HepG2 (cell line): Measurements from ENCODE around the gene RNPS1. TPM values are rescaled to one million over a fixed set of nuclear protein-coding genes. Genes with fewer than 3 reads are reported as not detected.
A peak's percentile ranks its signal among the peaks of the same experiment; 100 is the strongest.

Experiments
- FOXJ3 ChIP-seq: sonication (generic); formaldehyde crosslinking; IDR thresholded peaks from 2 replicates; pipeline ENCODE4 v1.4.0; 2020; ENCODE audit warnings: missing genetic modification reagents, mild to moderate bottlenecking, borderline replicate concordance
- FOXP1 ChIP-seq, 2 experiments: fragments of 450-650 bp in 1 of 2; IDR thresholded peaks; 2 replicates each; pipeline ENCODE4 v1.6.1; 2017 to 2018; ENCODE audit warnings: antibody characterized with exemption in 1 of 2
- GABPA ChIP-seq, 2 experiments: IDR thresholded peaks; 2 replicates each; pipeline ENCODE4 v1.6.1; 2011 to 2016; ENCODE audit warnings: low read depth in 2 of 2, low read length in 1 of 2, missing biosample characterization in 1 of 2, missing genetic modification characterization in 1 of 2
- HOXD1 ChIP-seq: sonication (generic); formaldehyde crosslinking; IDR thresholded peaks from 2 replicates; pipeline ENCODE4 v1.5.0; 2020; ENCODE audit warnings: missing genetic modification reagents
- IKZF4 ChIP-seq: sonication (generic); formaldehyde crosslinking; IDR thresholded peaks from 2 replicates; pipeline ENCODE4 v1.5.1; 2020; ENCODE audit warnings: borderline replicate concordance, mild to moderate bottlenecking, low read depth, missing genetic modification reagents; ENCODE audit errors: not compliant biosample characterization
- IKZF5 ChIP-seq: IDR thresholded peaks from 2 replicates; pipeline ENCODE4 v1.6.1; 2018; ENCODE audit warnings: missing genetic modification reagents, mild to moderate bottlenecking, missing compliant biosample characterization
- MEF2D ChIP-seq: sonication (generic); formaldehyde crosslinking; IDR thresholded peaks from 2 replicates; pipeline ENCODE4 v1.5.1; 2020; ENCODE audit warnings: mild to moderate bottlenecking, missing genetic modification reagents
- NFKB2 ChIP-seq: sonication (generic); formaldehyde crosslinking; IDR thresholded peaks from 2 replicates; pipeline ENCODE4 v1.4.0; 2020; ENCODE audit warnings: missing genetic modification reagents, borderline replicate concordance
- NFYC ChIP-seq: IDR thresholded peaks from 2 replicates; pipeline ENCODE4 v1.6.1; 2016; ENCODE audit warnings: missing genetic modification reagents, missing compliant biosample characterization
- PAF1 ChIP-seq: IDR thresholded peaks from 2 replicates; pipeline ENCODE4 v1.6.1; 2016; ENCODE audit warnings: missing genetic modification reagents, missing compliant biosample characterization
- RARA ChIP-seq: IDR thresholded peaks from 2 replicates; pipeline ENCODE4 v1.6.1; 2016; ENCODE audit warnings: missing genetic modification reagents, missing compliant biosample characterization
- SALL2 ChIP-seq: sonication (generic); formaldehyde crosslinking; IDR thresholded peaks from 2 replicates; pipeline ENCODE4 v1.8.1; 2023; ENCODE audit warnings: mild to moderate bottlenecking, missing genetic modification reagents, inconsistent platforms
- SRSF9 ChIP-seq: fragments of 200-400 bp; formaldehyde crosslinking; IDR thresholded peaks from 2 replicates; pipeline ENCODE4 v1.6.1; 2018; ENCODE audit warnings: borderline replicate concordance, mild to moderate bottlenecking, low read depth, low read length; ENCODE audit not compliant: insufficient read depth, poor library complexity, severe bottlenecking
- TCF7 ChIP-seq: sonication (generic); IDR thresholded peaks from 2 replicates; pipeline ENCODE4 v1.6.1; 2016; ENCODE audit warnings: antibody characterized with exemption, low read depth
- ZNF557 ChIP-seq: sonication (generic); formaldehyde crosslinking; IDR thresholded peaks from 2 replicates; pipeline ENCODE4 v1.4.0; 2020; ENCODE audit warnings: missing genetic modification reagents
- ZNF747 ChIP-seq: sonication (generic); formaldehyde crosslinking; IDR thresholded peaks from 2 replicates; pipeline ENCODE4 v1.8.1; 2023; ENCODE audit warnings: missing genetic modification reagents, mild to moderate bottlenecking, borderline replicate concordance
- polyA plus RNA-seq, 8 experiments: library from polyadenylated mRNA; depleted of rRNA in 3 of 8; stranded (reverse) in 7 of 8; unstranded in 1 of 8; fragments of >200 nt; fragmentation: Illumina TruSeq in 4 of 8; extraction: Trizol in 4 of 8; gene quantifications; 2 replicates each; pipeline versions ENCODE4 v1.2.1 to v1.2.3, GENCODE V29; 2011 to 2016; ENCODE audit warnings: low read depth in 4 of 8, missing spikeins in 1 of 8, mixed read lengths in 1 of 8; ENCODE audit not compliant: insufficient read depth in 1 of 8
- total RNA-seq, 5 experiments: library from RNA; depleted of rRNA; stranded (reverse); fragments of >200 nt; fragmentation: Illumina TruSeq; extraction: Trizol; gene quantifications; 2 replicates each; pipeline ENCODE4 v1.2.3, GENCODE V29; 2016; ENCODE audit warnings: low read depth in 1 of 5
- TF ChIP-seq, protein P1 (sequence below): sonication (generic); formaldehyde crosslinking; IDR thresholded peaks from one replicate; pipeline ENCODE4 v1.5.1; 2020; ENCODE audit warnings: mild to moderate bottlenecking, missing genetic modification reagents; ENCODE audit errors: not compliant biosample characterization
- TF ChIP-seq, protein P2 (sequence below): IDR thresholded peaks from 2 replicates; pipeline ENCODE4 v1.6.1; 2016; ENCODE audit warnings: control low read depth

RNPS1 gene
- total and polyA plus RNA-seq, 2 of the 13 experiments (the other 11 are each of a cell fraction or from before 2014, with no cell fraction given): 126 to 133 TPM

GRCh38 chr16:2223221-2223941 lies 44.5 kb downstream of the RNPS1 start, which contains the start of gene E4F1 (continued):
- TF ChIP-seq, protein P1, sequence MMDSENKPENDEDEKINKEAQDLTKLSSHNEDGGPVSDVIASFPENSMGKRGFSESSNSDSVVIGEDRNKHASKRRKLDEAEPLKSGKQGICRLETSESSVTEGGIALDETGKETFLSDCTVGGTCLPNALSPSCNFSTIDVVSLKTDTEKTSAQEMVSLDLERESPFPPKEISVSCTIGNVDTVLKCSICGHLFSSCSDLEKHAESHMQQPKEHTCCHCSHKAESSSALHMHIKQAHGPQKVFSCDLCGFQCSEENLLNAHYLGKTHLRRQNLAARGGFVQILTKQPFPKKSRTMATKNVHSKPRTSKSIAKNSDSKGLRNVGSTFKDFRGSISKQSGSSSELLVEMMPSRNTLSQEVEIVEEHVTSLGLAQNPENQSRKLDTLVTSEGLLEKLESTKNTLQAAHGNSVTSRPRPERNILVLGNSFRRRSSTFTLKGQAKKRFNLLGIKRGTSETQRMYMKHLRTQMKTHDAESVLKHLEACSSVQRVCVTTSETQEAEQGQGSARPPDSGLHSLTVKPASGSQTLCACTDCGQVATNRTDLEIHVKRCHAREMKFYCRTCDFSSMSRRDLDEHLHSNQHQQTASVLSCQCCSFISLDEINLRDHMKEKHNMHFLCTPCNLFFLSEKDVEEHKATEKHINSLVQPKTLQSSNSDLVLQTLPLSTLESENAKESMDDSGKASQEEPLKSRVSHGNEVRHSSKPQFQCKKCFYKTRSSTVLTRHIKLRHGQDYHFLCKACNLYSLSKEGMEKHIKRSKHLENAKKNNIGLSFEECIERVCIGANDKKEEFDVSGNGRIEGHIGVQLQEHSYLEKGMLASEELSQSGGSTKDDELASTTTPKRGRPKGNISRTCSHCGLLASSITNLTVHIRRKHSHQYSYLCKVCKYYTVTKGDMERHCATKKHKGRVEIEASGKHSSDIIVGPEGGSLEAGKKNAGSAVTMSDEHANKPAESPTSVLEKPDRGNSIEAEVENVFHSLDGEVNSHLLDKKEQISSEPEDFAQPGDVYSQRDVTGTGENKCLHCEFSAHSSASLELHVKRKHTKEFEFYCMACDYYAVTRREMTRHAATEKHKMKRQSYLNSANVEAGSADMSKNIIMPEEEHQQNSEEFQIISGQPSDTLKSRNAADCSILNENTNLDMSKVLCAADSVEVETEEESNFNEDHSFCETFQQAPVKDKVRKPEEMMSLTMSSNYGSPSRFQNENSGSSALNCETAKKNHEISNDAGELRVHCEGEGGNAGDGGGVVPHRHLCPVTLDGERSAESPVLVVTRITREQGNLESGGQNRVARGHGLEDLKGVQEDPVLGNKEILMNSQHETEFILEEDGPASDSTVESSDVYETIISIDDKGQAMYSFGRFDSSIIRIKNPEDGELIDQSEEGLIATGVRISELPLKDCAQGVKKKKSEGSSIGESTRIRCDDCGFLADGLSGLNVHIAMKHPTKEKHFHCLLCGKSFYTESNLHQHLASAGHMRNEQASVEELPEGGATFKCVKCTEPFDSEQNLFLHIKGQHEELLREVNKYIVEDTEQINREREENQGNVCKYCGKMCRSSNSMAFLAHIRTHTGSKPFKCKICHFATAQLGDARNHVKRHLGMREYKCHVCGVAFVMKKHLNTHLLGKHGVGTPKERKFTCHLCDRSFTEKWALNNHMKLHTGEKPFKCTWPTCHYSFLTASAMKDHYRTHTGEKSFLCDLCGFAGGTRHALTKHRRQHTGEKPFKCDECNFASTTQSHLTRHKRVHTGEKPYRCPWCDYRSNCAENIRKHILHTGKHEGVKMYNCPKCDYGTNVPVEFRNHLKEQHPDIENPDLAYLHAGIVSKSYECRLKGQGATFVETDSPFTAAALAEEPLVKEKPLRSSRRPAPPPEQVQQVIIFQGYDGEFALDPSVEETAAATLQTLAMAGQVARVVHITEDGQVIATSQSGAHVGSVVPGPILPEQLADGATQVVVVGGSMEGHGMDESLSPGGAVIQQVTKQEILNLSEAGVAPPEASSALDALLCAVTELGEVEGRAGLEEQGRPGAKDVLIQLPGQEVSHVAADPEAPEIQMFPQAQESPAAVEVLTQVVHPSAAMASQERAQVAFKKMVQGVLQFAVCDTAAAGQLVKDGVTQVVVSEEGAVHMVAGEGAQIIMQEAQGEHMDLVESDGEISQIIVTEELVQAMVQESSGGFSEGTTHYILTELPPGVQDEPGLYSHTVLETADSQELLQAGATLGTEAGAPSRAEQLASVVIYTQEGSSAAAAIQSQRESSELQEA (CRISPR knock-in tag): peak; percentile 66
- no peak for TF ChIP-seq FOXP1 (IDR thresholded peaks at IDR 0.05)
- no peak for TF ChIP-seq FOXP1 (CRISPR knock-in tag; IDR thresholded peaks at IDR 0.05)
- TF ChIP-seq SRSF9: no peak
- peak; percentile 63 for TF ChIP-seq MEF2D (CRISPR knock-in tag)
- TF ChIP-seq, protein P2, sequence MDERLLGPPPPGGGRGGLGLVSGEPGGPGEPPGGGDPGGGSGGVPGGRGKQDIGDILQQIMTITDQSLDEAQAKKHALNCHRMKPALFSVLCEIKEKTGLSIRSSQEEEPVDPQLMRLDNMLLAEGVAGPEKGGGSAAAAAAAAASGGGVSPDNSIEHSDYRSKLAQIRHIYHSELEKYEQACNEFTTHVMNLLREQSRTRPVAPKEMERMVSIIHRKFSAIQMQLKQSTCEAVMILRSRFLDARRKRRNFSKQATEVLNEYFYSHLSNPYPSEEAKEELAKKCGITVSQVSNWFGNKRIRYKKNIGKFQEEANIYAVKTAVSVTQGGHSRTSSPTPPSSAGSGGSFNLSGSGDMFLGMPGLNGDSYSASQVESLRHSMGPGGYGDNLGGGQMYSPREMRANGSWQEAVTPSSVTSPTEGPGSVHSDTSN (CRISPR knock-in tag): peak; percentile 91
- peak; percentile 92 for TF ChIP-seq HOXD1 (CRISPR knock-in tag)
- TF ChIP-seq GABPA (IDR thresholded peaks at IDR 0.05; ENCODE audit: low read depth, low read length): no peak
- TF ChIP-seq GABPA (CRISPR knock-in tag; IDR thresholded peaks at IDR 0.05; ENCODE audit: low read depth): peak; percentile 71
- TF ChIP-seq ZNF747 (CRISPR knock-in tag): peak; percentile 83; the same call in 1 of the 2 replicates
- peak; percentile 32; the same call in 1 of the 2 replicates for TF ChIP-seq NFKB2
- TF ChIP-seq ZNF557 (CRISPR knock-in tag): no peak
- peak; percentile 92 for TF ChIP-seq SALL2 (CRISPR knock-in tag)
- TF ChIP-seq IKZF4 (CRISPR knock-in tag): peak; percentile 58
- TF ChIP-seq FOXJ3 (CRISPR knock-in tag): no peak
- peak; percentile 54; the same call in 1 of the 2 replicates for TF ChIP-seq NFYC (CRISPR knock-in tag)
- peak; percentile 58 for TF ChIP-seq RARA (CRISPR knock-in tag)
- no peak for TF ChIP-seq PAF1 (CRISPR knock-in tag)
- no peak for TF ChIP-seq TCF7
- peak; percentile 71; the same call in 1 of the 2 replicates for TF ChIP-seq IKZF5 (CRISPR knock-in tag)
